SK-N-MC (cell line): ENCODE measurements around the gene USP32.

Source experiments
- EZH2 ChIP-seq: fragments of 200-600 bp; sonication (generic); IDR thresholded peaks from one replicate; pipeline ENCODE4 v1.6.1; 2017; ENCODE audit warnings: antibody characterized with exemption
- POLR2AphosphoS5 ChIP-seq: IDR thresholded peaks from 2 replicates; pipeline ENCODE4 v1.6.1; 2012; ENCODE audit warnings: mild to moderate bottlenecking, low read depth, low read length, borderline replicate concordance

DNA sequence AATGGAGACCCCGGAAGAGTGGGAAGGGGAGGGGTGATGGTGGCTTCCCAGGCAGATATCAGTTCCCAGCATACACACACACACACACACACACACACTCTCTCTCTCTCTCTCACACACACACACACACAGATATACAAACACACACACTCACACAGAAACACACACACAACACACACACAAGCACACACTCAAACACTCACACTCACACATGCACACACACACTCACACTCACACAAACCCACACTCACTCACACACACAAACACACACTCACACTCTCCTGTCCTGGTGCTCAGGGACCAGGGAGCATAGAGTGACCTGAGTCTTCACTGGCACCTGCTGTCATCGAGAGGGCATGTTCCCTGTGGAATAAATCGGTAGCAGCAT lies 236.5 kb downstream of the USP32 start:
- no peak for TF ChIP-seq EZH2
- no peak for TF ChIP-seq POLR2AphosphoS5
